ENCODE measurements around the gene CAV3.

DNA sequence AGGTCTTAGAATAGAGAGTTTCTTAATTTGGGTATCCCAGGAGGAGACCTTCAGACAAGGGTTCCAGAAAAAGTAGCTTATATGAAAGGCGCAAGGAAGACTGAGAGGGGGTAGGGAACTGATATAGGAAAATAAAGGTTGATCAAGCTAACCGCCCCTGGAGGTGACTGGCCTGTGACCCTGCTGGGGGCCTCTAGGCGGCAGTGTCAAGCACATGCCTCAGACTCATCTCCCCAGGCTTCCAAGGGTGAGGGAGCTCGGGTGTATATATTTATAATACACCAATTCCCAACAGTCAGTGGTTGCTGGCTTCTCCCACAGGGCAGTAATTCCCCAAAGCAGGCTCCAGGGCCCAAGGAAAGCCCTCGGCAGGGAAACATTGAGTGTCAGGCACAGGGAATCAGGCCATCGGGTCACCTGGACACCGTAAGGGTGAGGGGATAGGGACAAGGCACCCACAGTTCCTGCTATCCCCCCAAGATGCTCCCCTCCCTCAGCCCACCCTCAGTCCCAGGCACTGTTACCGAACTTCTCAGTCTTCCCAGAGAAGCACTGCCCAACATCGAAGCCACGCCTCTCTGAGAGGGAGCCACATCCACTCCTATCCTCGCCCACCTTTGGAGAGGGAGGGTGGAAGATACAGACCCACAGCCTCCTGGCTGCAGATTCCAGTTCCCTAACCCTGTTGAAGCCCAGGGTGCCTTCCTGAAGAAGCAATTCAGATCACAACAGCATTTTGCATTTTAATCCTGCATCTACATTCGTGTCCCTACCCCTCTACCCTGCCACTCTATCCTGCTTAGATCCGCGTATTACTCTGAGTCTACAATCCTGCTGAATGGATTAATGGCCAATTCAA, 19.5 kb upstream of the CAV3 start:
- no peak for TF ChIP-seq GABPA (IDR thresholded peaks at IDR 0.05 in 1 of 2, conservative IDR thresholded peaks at IDR 0.05 in 1 of 2)
- TF ChIP-seq, protein P1, sequence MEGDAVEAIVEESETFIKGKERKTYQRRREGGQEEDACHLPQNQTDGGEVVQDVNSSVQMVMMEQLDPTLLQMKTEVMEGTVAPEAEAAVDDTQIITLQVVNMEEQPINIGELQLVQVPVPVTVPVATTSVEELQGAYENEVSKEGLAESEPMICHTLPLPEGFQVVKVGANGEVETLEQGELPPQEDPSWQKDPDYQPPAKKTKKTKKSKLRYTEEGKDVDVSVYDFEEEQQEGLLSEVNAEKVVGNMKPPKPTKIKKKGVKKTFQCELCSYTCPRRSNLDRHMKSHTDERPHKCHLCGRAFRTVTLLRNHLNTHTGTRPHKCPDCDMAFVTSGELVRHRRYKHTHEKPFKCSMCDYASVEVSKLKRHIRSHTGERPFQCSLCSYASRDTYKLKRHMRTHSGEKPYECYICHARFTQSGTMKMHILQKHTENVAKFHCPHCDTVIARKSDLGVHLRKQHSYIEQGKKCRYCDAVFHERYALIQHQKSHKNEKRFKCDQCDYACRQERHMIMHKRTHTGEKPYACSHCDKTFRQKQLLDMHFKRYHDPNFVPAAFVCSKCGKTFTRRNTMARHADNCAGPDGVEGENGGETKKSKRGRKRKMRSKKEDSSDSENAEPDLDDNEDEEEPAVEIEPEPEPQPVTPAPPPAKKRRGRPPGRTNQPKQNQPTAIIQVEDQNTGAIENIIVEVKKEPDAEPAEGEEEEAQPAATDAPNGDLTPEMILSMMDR (IDR thresholded peaks at IDR 0.05; ENCODE audit: low read depth, low read length, missing input control) = no peak

All from liver (tissue), 3 donors.